Colonic mucosa (tissue), 4 donors: ENCODE measurements around the gene INSIG1. TPM values are rescaled to one million over a fixed set of nuclear protein-coding genes. Genes with fewer than 3 reads are reported as not detected.

Experiments used
- DNase-seq: peaks from one replicate; pipeline ENCODE4 v3.0.0-alpha.2; 2020
- H3K27ac ChIP-seq: fragments of 200-600 bp; one replicate; pipeline ENCODE4 v1.8.0; 2021
- H3K27me3 ChIP-seq: fragments of 200-600 bp; one replicate; pipeline ENCODE4 v1.8.0; 2021
- H3K36me3 ChIP-seq: fragments of 200-600 bp; one replicate; pipeline ENCODE4 v1.8.0; 2021
- H3K4me1 ChIP-seq: fragments of 200-600 bp; one replicate; pipeline ENCODE4 v1.8.0; 2021; ENCODE audit warnings: mild to moderate bottlenecking
- H3K4me3 ChIP-seq: fragments of 200-600 bp; one replicate; pipeline ENCODE4 v1.8.0; 2021
- H3K9ac ChIP-seq, 2 donors: one replicate each; pipeline ENCODE4 v1.7.0; 2013; ENCODE audit warnings: control low read depth in 2 of 2, low read depth in 2 of 2, low read length in 2 of 2
- H3K9me3 ChIP-seq: fragments of 200-600 bp; one replicate; pipeline ENCODE4 v1.8.0; 2021
- intact Hi-C: fragments of 100-400 bp; cut with DNase I; formaldehyde crosslinking; loops from one replicate; pipeline ENCODE4 v1.14.1; 2022
- total RNA-seq, 2 donors: library from RNA; stranded (reverse); fragmentation: NEBNext Ultra II Directional in 1 of 2; extraction: Animal tissue kit (Norgen Biotek cat#: 25700) in 1 of 2; gene quantifications; one replicate each; pipeline ENCODE4 v1.2.1, GENCODE V29; 2021
- TF ChIP-seq, protein P1 (sequence below): fragments of 200-600 bp; IDR thresholded peaks from one replicate; pipeline ENCODE4 v1.8.0; 2022; ENCODE audit warnings: antibody characterized with exemption, mild to moderate bottlenecking
- donor health status: healthy.
- donor health status: DM: no; HTN: no; CAD: no.
- donor health status: DM: no; HTN: no; CAD: no.

INSIG1 gene
- total RNA-seq, result 100 to 1,000 TPM in 1 of 2 donors, 10 to 100 TPM in 1; 72.1 to 232 TPM

DNA sequence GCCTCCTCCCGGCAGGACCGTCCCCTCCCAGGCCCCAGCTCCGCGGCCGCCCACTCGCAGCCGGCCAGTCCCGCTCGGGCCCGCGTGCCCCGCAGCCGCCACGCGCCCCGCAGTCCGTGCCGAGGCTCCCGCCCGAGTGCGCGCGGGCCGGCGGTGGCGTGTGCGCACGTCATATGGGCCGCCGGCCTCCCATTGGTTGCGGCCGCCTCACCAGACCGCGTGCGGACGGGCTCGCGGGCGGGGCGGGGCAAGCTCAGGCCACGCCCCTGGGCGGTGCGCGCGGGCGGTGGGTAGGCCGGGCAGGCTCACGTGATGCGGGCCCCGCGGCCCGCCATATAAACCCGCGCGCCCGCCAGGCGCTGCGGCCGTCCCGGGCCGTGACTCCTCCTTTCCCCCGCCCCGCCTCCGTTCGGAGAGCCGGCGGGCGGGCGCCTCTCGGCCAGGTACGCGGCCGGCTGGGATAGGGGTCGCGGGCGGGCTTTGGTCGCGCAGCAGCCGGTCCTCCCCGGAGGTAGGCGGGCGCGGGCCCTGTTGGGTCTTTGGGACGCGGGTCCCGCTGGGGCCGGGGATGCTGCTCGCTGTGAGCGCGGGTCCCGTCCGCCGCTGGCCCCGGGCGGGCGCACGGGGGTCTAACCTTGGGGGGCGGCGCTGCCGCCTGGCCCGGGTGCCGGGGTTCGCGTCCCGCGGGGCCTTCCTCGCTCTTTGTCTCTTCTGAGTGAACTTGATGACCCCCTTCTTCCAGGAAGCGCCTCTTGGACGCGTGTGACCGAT is at the start of gene INSIG1:
INSIG1 (plus strand) TSS at position 362 of the 771 bp plus-strand sequence; CDS start at position 770, 408 bp downstream.
- peaks cover 10% of the 10 kb centered on the region for H3K4me1 ChIP-seq
- intact Hi-C loops, result no loop called here
- peak within 1 kb of the TSS; percentile 99 for H3K27ac ChIP-seq
- H3K9ac ChIP-seq, result peak within 1 kb of the TSS; percentile 76 to 88
- TF ChIP-seq, protein P1, sequence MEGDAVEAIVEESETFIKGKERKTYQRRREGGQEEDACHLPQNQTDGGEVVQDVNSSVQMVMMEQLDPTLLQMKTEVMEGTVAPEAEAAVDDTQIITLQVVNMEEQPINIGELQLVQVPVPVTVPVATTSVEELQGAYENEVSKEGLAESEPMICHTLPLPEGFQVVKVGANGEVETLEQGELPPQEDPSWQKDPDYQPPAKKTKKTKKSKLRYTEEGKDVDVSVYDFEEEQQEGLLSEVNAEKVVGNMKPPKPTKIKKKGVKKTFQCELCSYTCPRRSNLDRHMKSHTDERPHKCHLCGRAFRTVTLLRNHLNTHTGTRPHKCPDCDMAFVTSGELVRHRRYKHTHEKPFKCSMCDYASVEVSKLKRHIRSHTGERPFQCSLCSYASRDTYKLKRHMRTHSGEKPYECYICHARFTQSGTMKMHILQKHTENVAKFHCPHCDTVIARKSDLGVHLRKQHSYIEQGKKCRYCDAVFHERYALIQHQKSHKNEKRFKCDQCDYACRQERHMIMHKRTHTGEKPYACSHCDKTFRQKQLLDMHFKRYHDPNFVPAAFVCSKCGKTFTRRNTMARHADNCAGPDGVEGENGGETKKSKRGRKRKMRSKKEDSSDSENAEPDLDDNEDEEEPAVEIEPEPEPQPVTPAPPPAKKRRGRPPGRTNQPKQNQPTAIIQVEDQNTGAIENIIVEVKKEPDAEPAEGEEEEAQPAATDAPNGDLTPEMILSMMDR, result no peak
- H3K9me3 ChIP-seq, result no peaks in the 10 kb centered on the region
- peaks cover 7% of the 10 kb centered on the region for H3K36me3 ChIP-seq
- H3K27me3 ChIP-seq, result no peaks in the 10 kb centered on the region
- peak; percentile 91 for DNase-seq
- peak within 1 kb of the TSS; percentile 92 for H3K4me3 ChIP-seq

GRCh38 chr7:155248366-155248756 is 49.3 kb upstream of the INSIG1 start:
- Histone ChIP-seq H3K9me3 (no peaks in the 10 kb centered on the region), H3K27me3 (no peaks in the 10 kb centered on the region)
- intact Hi-C loops, result no loop called here

GRCh38 chr7:155251831-155252230 is 45.8 kb upstream of the INSIG1 start:
- no peak for DNase-seq
- no peaks in the 10 kb centered on the region for H3K36me3 ChIP-seq
- intact Hi-C loops, result no loop called here
- no peak overlapping the region for H3K9ac ChIP-seq
- H3K4me1 ChIP-seq, result no peaks in the 10 kb centered on the region
- TF ChIP-seq, protein P1, result no peak
- no peaks in the 10 kb centered on the region for H3K9me3 ChIP-seq
- H3K27ac ChIP-seq, result no peak overlapping the region
- H3K4me3 ChIP-seq, result no peak overlapping the region
- H3K27me3 ChIP-seq, result no peaks in the 10 kb centered on the region

More at GRCh38 chr7:155248366-155248756, 49.3 kb upstream of the INSIG1 start:
- Histone ChIP-seq H3K4me1 (no peaks in the 10 kb centered on the region), H3K27ac (no peak overlapping the region), H3K9ac (no peak overlapping the region), H3K36me3 (no peaks in the 10 kb centered on the region), H3K4me3 (no peak overlapping the region)
- TF ChIP-seq, protein P1, result no peak
- no peak for DNase-seq

DNA sequence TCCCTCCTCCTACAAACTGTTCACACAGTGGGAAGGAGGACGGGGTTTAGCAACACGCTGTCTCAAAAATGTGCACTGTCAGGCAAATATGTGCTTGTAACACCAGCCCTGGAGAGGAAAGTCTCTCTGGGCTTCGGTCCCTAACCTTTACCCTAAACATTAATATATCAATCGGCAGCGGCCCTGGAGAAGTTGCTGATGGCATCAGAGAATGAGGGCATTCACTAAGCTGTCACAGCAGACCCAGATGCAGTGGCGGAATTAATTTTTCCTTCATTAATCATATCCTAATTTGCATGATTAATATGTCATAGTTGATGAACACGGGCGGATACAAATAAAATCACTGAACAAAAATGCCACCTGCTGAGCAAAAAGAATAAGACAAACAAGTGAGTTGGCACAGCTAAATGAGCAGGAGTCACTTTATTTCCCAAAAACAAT is 45.2 kb upstream of the INSIG1 start:
- H3K4me1 ChIP-seq, result no peaks in the 10 kb centered on the region
- no peaks in the 10 kb centered on the region for H3K9me3 ChIP-seq
- no peak overlapping the region for H3K27ac ChIP-seq
- intact Hi-C loops, result no loop called here
- DNase-seq, result no peak
- H3K9ac ChIP-seq, result no peak overlapping the region
- H3K36me3 ChIP-seq, result no peaks in the 10 kb centered on the region
- H3K27me3 ChIP-seq, result no peaks in the 10 kb centered on the region
- H3K4me3 ChIP-seq, result no peak overlapping the region
- TF ChIP-seq, protein P1, result no peak

GRCh38 chr7:155252892-155253501 is 44.7 kb upstream of the INSIG1 start:
- no peak for DNase-seq
- no peak overlapping the region for H3K4me3 ChIP-seq
- H3K27ac ChIP-seq, result no peak overlapping the region
- no peaks in the 10 kb centered on the region for H3K9me3 ChIP-seq
- no peaks in the 10 kb centered on the region for H3K36me3 ChIP-seq
- H3K27me3 ChIP-seq, result no peaks in the 10 kb centered on the region
- no peaks in the 10 kb centered on the region for H3K4me1 ChIP-seq
- TF ChIP-seq, protein P1, result no peak
- H3K9ac ChIP-seq, result no peak overlapping the region
- intact Hi-C loops, result no loop called here
